DMS79 treated with DMSO at 0.1 percent for 48 hours (cell line): ENCODE results near the gene B4GALNT3.
A peak's percentile ranks its signal among the peaks of the same experiment; 100 is the strongest.
"Not testable (repeated sequence)": the region's sequence is repeated elsewhere in the genome, so short reads cannot be mapped to it uniquely, and the experiment has no call there.

Experiments used
- DNase-seq: peaks from one replicate; lab custom pipeline; 2025; lab: John Stamatoyannopoulos, UW

The B4GALNT3 gene

DNA sequence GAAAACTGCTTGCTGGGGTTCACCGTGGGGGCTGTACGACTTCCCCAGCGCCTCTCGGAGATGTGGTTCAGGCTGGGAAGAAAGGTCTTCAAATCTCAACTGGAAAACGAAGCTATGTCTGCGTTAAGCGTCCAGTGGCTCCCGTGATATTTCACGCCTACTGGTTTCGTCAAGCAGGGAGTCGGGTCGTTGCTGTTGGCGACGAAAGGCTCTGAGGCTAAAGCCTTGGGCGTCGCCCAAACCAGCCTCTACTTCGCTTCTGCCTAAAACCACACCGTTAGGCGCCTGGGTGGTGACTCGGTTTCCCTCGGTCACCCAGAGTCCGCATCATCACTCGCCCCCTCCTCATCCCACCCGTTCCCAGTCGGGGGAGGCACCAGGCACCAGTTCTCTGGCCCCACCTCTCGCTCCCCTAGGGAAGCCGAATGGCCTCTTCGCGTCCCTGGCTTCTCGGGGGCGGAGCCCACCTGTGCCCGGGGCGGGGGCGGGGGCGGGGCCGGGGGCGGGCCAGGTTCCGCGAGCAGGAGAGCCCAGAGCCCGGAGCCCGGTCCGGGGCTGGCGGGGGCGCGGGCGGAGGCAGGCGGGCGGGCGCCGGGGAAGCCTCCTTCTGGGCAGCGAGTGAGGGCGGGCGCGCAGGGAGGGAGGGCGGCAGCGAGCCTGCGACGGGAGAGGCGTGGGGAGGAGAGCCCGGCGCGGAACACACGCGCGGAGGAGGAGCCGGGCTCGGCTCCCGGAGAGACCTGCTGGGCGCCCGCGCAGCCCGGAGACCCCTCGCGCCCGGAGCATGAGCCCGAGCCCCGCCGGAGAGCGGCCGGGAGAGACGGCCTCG is at the start of gene B4GALNT3:
Gene B4GALNT3, plus strand, starts transcription at position 510 of the 829 bp plus-strand sequence. CDS start 438 bp downstream, outside the sequence.
- DNase-seq: peak; percentile 81

DNA sequence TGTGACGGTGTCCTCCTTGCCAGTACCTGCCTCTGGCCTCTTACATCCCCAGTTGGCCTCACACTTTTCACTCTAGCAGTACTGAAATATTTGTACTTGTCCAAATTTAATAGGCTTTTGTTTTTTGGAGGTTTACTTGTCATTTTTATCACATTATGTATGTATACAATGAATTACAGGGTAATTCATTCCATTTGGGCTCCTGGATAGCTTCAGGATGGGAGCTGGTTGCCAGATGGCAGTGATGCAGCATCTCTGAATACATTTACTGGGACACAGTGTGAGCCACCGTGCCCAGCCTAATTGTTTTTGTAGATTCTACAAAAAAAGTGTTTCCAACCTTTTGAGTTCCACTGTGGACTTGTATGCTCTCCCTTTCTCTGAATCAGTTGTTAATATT is 44.9 kb upstream of the B4GALNT3 start:
- DNase-seq: no peak

DNA sequence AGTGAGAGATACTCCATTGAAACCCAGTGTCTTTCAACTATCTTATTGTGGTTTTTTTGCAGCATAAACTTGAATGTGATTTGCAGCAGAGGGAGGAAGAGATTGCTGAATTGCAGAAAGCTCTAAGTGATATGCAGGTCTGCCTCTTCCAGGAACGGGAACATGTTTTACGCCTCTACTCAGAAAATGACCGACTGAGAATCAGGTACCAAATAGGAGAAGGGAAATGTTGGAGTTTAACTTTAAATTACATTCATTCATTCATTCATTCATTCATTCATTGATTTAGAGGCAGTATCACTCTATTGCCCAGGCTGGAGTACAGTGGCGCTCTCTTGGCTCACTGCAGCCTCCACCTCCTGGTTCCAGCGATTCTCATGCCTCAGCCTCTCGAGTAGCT is 41.3 kb upstream of the B4GALNT3 start:
- DNase-seq: no peak

DNA sequence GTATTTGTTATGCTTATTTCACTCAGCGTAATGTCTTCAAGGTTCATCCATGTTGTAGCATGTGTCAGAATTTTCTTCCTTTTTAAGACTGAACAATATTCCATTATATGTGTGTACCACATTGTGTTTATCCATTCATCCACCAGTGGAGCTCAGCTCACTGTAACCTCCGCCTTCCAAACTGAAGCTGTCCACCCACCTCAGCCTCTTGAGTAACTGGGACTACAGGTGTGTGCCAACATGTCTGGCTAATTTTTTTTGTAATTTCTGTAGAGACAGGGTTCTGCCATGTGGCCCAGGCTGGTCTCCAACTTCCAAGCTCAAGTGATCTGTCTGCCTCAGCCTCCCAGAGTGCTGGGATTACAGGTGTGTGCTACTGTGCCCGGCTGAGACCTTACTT is 37.2 kb upstream of the B4GALNT3 start:
- no peak for DNase-seq

DNA sequence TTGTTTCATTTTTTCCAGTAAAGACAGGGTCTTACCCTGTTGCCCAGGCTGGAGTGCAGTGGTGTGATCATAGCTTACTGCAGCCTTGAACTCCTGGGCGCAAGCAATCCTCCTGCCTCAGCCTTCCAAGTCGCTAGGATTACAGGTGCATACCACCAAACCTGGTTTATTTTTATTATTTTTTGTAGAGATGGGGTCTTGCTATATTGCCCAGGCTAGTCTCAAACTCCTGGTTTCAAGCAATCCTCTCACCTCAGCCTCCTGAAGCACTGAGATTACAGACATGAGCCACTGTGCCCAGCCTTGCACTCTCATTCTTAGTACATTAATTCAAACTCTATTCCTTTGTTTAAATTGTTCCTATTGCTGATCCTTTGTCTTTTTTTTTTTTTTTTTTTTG is 24.0 kb upstream of the B4GALNT3 start:
- not testable (repeated sequence) for DNase-seq

DNA sequence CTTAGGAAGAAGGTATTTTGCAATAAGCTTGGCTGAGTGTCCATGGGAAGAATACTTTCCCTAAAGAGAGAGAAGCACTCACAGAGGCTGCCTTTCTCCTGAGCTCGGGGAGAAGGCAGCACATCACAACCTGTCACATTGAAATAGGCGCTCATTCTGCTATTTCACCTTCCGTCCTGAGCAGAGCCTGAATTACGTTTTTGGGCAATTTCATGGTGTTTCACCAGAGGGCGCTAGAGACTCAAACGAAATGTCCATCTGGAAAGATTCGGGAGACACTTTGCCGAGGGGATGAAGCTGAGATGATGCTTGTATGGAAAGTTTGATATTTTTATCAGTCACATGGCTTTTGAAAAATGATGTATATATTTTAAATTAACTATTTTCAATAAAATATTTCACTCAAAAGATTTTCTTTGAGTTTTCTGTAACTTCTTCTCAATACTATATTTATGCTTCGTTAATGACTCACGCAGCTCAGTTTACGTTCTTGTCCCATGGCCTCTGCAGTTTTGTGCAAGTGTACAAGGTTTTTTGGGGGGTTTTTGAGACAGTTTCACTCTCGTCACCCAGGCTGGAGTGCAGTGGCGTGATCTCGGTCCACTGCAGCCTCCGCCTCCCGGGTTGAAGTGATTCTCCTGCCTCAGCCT is 17.4 kb upstream of the B4GALNT3 start:
- DNase-seq: peak; percentile 24

DNA sequence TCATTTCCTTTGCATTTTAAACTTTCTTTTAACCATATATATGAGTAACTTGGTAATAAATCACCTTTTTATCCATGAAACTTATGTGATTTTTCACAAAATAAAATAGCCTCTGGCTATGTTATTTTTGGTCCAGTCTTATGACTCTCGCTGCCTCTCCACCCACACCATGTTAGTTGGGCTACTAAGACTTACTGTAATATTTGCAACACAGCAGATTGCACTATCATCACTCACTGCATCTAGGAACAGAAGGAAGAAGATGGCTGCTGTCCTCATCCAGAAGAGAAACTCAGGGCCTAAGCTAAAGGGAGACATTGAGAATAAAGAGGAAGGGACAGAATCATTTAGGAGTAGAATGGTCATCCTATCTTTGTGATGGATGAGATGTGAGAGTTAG is 12.6 kb upstream of the B4GALNT3 start:
- no peak for DNase-seq

DNA sequence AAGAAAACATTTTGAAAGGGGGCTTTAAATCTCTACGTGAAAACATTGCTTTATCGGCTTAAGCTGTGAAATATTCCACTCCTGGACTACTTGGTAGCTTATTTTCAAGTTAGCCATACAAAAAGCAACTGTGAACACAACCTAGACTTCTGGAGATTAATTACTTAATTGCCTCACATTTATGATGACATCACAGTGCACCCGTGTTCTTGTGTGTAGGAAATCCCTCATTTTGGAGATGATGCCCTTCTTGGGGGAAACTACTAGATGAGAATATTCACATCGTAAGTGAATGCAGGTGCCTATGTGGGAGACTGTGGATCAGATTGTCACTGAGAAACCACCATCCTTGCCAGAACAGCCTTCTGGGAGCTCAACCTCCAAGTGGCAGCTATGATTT is 10.5 kb upstream of the B4GALNT3 start:
- DNase-seq: peak; percentile 78

DNA sequence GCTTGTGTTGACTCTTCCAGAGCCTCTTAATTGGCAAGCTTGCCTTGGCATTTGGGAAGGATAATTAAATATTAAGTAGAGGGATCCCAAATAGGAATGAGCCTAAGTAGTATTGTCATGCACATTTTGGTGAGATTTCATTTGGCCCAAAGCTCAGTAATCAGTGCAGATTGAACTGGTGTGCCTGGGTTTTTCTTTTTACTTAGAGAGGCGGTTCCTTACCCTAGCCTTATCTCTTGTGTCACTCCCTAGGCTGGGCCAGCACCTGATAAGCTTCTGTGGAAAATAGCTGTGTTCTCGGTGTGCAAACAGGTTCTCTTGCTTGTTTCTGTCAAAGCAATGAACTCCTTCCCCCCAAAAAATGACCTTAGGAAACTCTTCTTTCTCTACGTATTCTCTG is 9.3 kb upstream of the B4GALNT3 start:
- DNase-seq: no peak

DNA sequence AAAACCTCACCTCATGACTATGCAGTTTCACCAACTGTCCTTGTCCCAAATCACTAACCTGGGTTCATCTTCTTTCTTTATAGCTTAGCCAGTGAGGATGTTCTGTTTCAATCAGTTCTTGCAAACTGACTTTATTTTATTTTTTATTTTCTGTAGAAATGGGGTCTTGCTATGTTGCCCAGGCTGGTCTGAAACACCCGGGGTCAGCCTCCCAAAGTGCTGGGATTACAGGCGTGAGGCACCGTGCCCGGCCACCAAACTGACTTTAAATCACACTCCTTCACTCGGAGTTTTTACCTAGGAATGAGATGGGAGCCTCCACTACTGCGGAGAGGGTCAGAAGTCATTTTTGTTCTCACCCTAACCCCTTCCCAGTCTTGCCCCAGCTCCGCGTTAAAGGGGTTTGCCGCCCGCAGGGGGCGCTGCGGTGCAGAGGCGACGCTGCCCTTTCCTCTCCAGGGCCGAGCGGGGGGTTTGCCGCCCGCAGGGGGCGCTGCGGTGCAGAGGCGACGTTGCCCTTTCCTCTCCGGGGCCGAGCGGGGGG is 7.0 kb upstream of the B4GALNT3 start:
- no peak for DNase-seq

DNA sequence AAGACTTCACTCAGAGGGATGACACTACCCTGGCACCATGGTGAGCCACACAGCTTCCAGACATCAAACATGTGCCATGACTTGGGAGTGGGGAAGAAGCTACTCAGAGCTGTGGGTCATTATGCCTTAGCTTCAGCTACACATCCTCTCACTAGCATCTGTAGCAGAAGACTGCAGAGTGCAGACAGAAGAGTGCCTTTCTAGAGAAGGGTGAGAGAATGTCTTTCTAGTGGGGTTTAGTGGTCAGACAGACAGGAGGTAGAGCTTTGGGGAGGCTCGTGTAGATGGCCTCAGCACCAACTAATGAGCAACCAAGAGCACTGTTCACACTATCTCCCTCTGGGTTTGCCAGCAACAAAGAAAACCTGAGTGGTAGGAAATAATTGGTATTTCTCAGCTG is 4.9 kb upstream of the B4GALNT3 start:
- no peak for DNase-seq

DNA sequence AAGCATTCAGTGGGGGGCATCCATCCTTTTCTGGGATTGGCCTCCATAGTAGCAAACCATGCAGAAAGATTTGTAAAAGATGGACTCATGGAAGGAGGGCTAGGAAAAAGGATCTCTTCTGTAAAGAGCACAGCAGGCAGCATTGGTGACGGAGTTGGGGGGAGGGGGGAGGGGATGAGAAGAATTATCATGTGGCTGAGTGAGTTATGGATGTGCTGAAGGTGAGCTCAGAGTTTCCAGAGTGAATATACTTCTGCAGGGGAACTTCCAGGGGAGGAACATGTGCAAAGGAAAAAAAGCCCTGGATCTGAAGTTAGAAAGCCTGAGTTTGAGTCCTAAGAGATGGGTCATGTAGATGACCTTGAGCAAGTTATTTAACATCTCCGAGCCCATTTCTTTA is 3.9 kb upstream of the B4GALNT3 start:
- no peak for DNase-seq

DNA sequence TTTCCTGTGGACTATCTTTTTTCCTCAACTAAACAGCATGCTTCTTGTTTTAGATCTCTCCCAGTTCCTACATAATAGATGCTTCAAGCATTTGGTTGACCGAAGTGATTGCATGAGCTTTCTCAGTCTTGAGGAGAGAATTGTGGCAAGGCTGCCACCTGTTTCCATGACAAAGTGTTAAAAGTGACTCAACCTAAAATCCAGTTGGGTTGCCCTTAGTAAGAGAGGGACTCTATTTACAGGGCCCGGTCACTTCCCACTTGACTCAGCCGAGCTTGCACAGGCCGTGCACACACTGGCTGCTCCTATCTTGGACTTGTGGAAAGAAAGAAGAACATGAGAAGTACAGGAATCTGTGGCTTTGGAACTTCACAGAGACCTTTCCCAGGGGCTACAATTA is 2.1 kb upstream of the B4GALNT3 start:
- no peak for DNase-seq

DNA sequence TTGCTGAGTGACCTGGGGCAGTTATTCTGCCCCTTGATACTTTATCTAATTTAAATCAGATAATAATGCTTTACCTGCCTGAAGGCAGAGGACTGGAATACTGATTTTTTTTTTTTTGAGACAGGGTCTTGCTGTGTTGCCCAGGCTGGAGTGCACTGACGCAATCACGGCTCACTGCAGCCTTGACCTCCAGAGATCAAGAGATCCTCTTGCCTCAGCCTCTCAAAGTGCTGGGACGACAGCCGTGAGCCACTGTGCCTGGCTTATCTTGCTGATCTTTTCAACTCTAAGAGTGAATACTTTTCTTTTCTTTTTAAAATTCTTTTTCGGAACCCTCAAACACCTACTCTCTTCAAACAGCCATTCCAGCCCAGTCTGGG is 699 bp upstream of the B4GALNT3 start:
- no peak for DNase-seq

DNA sequence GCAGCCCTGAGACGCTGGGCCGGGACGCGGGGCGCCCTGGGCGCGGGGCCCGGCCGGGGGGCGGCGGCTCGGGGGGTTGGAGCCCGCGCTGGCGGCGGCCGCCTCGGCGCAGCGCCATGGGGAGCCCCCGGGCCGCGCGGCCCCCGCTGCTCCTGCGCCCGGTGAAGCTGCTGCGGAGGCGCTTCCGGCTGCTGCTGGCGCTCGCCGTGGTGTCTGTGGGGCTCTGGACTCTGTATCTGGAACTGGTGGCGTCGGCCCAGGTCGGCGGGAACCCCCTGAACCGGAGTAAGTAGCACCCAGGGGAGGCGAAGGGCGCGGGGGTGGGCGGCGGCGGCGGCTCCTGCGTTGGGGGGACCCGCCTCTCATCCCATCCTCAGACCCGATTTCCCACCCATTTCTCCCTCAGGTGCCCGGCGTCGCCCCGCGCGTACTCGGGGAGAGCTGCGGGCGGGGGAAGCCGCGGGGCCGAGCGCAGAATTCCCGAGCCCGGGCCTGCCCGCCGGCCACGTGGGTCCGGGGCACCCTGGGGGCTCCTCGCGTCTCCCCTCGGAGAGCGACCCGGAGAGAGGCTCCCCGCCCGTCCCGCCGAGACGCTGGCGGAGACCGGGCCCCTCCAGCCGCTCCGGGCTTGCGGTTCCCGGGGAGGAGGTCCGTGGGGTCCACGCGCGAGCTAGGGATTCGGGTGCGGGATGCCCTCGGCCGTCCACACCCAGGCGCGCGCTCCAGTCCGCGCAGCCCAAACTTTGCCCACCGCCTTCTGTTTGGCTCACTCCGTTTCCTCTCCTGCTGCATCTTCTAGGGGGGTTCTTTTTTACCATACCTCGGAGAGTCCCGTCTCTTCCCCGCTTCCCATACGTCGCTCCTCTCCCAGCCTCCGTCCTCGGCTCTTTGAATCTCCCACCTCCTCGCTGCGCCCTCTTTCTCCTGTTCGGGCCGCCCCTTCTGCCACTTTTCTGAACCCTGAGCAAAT is 807 bp downstream of the B4GALNT3 start:
- DNase-seq: no peak

DNA sequence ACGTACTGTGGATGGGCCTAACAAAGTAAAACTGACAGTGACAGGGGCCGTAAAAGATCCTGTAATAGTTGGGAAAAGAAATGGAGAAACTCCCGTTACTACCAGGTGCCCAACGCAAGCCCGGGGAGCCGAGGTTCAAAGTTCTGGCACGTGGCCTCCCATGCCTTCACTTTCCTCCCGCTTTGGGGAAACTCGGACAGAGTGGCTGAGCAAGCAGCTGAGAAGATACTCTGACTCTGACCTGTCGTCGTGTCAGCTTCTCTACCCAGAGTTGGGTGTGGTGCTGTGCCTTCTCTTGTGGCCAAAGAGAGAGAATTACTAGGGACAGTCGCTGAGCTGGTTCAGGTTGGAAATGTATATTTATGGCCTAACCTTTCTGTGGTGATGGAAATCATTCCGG is 1.7 kb downstream of the B4GALNT3 start:
- DNase-seq: no peak

DNA sequence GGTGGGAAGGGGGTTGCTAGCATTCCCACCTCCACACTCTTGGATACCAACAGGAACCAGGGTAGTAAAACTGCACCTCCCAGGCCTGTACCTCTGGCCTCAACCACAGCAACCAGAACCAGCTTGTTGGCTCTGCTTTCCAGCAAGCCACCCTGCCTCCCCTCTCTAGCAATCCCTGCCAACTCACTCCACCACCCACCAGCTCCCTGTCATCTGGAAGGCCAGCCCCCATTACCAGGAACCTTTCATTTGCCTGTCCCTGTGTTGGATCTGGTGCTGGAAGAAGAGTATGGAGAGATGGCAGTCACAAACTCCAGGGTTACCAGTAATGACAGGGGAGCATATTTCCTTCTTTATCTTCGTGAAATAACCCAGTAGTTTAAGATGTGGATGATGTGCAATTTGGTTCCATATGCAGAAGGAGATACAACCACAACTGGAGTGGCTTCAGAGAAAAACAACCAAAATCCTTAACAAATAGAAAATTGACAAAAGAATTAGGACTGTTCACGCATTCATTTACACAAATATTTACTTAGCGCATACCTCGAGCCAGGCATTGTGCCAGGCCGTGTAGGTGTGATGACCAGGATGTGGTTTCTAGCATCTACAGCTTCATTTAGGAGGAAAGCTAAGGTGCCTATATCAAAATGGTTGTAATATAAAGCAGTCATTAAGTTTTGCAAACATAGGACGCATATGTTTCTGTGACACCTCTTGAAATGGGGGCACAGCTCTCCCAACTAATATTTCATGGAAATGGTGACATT is 3.4 kb downstream of the B4GALNT3 start:
- no peak for DNase-seq

DNA sequence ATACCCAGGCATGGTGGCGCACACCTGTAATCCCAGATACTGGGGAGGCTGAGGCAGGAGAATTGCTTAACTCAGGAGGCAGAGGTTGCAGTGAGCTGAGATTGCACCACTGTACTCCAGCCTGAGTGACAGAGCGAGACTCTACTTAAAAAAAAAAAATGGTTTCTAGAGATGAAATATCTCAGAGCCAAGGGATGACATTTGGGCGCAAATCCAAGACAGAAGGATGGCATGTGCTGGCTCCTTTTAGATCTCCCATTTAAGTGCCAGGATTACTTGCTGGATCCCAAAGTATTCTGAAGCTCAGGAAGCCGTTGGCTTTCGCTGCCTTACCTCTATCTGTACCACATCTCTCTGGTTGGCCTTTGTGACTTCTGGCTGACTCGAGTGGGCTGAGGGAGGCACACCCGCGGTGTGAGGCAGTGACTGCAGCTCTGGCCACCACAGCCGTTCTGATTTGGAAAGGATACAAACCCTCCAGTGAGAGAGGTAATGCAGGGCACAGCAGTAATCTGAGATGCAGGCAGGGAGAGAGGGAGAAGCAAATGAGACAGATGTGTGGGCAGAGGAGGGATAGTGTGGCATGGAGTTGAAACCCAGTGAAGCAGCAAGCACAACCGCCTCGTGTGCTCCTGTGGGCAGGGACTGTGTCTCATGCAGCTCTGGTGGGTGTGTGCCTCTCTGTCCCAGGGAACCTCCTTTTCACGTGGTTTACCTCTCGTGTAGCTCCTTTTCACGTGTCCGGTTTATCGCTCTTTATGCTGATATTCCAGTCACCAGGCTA is 4.9 kb downstream of the B4GALNT3 start:
- peak; percentile 78 for DNase-seq

DNA sequence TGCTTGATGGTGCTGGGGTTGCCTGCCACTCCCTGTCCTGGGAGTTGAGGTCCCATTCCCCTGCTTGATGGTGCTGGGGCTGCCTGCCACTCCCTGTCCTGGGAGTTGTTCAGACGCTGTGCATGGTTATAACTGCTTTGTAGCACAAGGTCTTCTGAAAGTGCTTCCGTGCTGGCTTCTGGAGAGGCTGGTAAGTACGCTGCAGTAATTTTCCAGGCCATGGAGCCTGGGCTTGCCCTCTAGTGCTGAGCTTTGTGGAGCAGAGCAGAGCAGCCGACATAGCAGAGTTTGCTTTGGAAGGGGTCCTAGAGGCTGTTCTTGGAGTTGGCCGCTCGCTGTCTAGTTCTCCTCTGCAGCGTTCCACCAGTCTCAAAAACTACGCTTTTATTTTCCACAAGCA is 6.3 kb downstream of the B4GALNT3 start:
- DNase-seq: no peak

DNA sequence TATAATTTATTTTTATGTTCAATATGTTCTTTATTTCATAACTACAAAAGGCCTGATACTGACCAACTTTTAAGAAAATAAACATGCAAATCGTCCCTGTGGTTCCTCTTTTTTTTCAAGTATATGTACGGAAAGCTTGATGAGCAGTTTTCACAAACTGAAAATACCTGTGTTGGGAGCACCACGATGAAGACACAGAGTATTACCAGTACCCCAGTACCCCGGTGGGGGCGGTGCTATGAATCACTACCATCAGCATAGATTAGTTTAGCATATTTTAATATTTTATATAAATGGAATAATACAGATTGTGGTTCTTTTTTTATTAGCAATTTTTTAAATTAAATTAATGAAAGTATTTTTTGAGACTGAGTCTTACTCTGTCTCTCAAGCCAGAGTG is 7.0 kb downstream of the B4GALNT3 start:
- DNase-seq: no peak

DNA sequence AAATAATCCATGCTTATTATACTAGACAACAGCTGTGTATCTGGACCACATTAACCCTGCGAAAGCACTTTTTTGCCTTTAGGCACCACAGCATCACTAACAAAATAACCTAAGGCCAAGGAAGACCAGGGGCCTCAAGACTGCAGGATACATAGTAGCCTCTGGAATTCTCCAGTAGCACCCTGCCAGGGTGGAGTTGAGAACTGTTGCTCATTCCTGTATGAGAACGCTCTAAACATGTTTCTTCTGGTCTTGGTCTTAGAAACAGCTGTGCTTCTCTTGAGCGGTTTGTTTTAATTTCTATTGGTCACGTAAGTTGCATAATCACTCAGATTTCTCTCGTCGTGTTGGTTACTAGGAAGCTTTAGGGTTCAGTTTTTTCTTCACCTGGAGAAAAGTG is 7.9 kb downstream of the B4GALNT3 start:
- no peak for DNase-seq
